ENCODE results near the gene AAGAB.

AAGAB gene

DNA sequence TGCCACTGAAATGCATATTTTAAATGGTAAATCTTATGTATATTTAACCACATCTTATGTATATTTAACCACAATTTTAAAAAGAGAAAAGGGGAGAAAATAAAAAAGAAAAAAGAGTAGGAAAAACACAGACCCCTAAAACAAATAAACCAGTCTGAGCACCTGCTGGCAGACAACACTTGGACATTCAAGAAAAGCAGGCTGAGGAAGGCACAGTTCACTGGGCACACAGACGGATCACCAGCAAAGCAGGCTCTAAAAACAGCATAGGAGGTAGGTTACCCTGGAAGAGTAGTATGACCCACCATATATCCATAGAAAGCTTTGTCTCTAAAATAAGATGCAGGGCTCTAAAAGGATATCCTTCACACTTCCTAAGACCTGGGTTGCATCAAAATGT lies 27.0 kb downstream of the AAGAB start:
- DNase-seq (ENCODE audit: low read depth): no peak
- H3K4me3 ChIP-seq (ENCODE audit: low read depth, low read length): no peak overlapping the region
- TF ChIP-seq, protein P1, sequence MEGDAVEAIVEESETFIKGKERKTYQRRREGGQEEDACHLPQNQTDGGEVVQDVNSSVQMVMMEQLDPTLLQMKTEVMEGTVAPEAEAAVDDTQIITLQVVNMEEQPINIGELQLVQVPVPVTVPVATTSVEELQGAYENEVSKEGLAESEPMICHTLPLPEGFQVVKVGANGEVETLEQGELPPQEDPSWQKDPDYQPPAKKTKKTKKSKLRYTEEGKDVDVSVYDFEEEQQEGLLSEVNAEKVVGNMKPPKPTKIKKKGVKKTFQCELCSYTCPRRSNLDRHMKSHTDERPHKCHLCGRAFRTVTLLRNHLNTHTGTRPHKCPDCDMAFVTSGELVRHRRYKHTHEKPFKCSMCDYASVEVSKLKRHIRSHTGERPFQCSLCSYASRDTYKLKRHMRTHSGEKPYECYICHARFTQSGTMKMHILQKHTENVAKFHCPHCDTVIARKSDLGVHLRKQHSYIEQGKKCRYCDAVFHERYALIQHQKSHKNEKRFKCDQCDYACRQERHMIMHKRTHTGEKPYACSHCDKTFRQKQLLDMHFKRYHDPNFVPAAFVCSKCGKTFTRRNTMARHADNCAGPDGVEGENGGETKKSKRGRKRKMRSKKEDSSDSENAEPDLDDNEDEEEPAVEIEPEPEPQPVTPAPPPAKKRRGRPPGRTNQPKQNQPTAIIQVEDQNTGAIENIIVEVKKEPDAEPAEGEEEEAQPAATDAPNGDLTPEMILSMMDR (IDR thresholded peaks at IDR 0.05; ENCODE audit: insufficient read depth, low read depth, low read length, missing control alignments): no peak

DNA sequence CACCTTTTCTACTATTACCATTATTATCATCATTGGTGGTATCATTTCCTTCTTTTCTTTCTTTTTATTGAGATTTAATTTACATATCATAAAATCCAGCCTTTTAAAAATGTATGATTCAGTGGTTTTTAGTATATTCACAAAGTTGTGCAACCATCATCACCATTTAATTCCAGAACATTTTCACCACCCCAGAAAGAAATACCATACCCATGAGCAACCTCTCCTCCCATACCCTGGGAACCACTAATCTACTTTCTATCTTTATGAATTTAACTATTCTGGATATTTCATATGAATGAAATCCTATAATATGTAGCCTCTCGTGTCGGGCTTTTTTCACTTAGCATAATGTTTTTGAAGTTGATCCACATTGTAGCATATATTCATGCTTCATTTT lies 29.1 kb downstream of the AAGAB start:
- H3K4me3 ChIP-seq (ENCODE audit: low read depth, low read length): no peak overlapping the region
- TF ChIP-seq, protein P1 (IDR thresholded peaks at IDR 0.05; ENCODE audit: insufficient read depth, low read depth, low read length, missing control alignments): no peak
- no peak for DNase-seq (ENCODE audit: low read depth)

DNA sequence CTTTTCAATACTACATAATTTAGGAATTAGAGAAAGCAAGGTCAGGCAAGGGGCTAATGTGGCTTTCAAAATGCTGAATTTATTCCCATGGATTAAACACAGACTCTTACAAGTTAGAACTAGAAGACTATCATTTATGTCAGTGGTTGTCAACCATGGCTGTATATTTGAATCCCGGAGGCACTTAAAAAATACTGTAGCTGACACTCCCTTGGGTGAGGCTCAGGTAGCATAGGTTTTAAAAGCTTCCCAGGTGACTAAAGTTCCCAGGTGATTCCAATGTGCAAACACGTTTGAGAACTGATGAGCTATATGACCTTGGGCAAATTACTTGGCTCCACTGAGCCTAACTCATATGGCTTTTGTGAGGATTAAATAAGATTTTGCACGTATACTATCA lies 29.6 kb downstream of the AAGAB start:
- TF ChIP-seq, protein P1 (IDR thresholded peaks at IDR 0.05; ENCODE audit: insufficient read depth, low read depth, low read length, missing control alignments): no peak
- no peak for DNase-seq (ENCODE audit: low read depth)
- no peak overlapping the region for H3K4me3 ChIP-seq (ENCODE audit: low read depth, low read length)

DNA sequence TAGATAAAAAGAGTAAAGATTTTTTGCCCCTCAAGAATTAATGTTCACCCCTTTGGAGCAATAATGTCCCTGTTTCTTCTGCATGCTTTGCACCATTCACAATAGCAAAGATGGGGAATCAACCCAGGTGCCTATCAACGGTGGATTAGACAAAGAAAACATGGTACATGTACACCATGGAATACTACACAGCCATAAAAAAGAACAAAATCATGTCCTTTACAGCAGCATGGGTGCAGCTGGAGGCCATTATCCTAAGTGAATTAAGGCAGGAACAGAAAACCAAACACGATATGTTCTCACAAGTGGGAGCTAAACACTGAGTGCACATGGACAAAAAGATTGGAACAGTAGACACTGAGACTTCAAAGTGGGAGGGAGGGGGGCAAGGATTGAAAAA lies 35.2 kb downstream of the AAGAB start:
- TF ChIP-seq, protein P1 (IDR thresholded peaks at IDR 0.05; ENCODE audit: insufficient read depth, low read depth, low read length, missing control alignments): no peak

DNA sequence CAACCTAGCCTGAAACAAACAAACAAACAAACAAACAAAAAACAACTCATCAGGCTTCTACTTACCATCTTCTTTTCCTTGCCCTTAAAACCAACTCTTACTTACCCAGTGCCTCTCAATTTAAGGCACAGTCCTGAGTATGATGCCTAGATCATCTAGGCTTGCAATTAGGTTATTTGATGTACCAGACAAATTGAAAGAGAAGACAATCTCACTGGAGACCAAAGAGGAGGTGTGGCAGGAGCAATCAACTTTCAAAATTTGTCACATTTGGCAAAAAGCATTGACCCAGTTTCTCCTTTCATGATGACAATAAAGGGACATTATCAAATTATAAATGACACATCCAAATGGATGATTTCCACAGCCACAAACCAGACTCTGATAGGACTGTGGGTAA lies 36.0 kb downstream of the AAGAB start:
- DNase-seq (ENCODE audit: low read depth): no peak
- H3K4me3 ChIP-seq (ENCODE audit: low read depth, low read length): no peak overlapping the region
- TF ChIP-seq, protein P1 (IDR thresholded peaks at IDR 0.05; ENCODE audit: insufficient read depth, low read depth, low read length, missing control alignments): no peak

More for the DNA sequence above, 35.2 kb downstream of the AAGAB start:
- H3K4me3 ChIP-seq (ENCODE audit: low read depth, low read length): no peak overlapping the region
- no peak for DNase-seq (ENCODE audit: low read depth)

DNA sequence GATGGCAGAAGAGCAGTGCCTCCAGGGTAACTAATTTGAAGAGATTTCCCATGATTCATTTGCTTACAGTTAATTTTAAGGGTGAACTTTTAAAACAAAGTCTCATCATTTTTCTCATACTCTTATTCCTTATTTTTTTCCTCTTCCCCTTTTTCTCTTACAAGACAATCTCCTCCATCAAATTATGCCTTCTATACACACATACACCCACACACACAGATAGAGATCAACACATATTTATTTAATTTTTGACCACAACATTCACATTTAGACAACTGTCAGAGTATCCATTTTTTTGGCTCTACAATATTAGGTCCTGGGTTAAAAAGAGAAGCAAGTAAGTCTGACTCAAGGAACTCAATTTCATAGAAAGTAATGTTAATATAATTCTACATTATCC lies 37.6 kb downstream of the AAGAB start:
- TF ChIP-seq, protein P1 (IDR thresholded peaks at IDR 0.05; ENCODE audit: insufficient read depth, low read depth, low read length, missing control alignments): no peak
- H3K4me3 ChIP-seq (ENCODE audit: low read depth, low read length): no peak overlapping the region
- DNase-seq (ENCODE audit: low read depth): no peak

DNA sequence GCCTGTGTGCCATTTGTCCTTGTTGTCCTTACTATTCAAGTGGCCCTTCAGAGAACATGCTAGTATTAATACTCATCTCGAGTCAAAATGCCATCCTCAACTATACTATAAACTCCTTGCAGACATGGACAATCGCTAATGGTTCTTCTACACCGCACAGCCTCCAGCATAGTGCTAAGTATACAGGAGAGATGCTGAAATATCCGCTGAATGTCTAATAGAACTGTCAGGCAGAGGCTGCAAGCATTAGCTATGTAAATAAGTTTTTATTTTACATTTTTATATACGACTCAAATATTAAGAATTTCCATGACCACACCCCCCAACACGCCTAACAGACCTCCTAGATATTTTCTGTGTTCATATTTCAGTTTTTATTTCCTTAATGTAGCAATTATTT lies 39.4 kb downstream of the AAGAB start:
- TF ChIP-seq, protein P1 (IDR thresholded peaks at IDR 0.05; ENCODE audit: insufficient read depth, low read depth, low read length, missing control alignments): no peak
- no peak overlapping the region for H3K4me3 ChIP-seq (ENCODE audit: low read depth, low read length)
- no peak for DNase-seq (ENCODE audit: low read depth)

All from GM12865 (cell line).